GM23338 (cell line): ENCODE measurements around the gene KRTAP10-5.

Experiments
- CREB1 ChIP-seq: fragments of 250-450 bp; sonication (Bioruptor Pico); IDR thresholded peaks from 2 replicates; pipeline ENCODE4 v1.5.0; 2020; ENCODE audit warnings: low read depth, mild to moderate bottlenecking, moderate library complexity
- CTCF ChIP-seq, 2 experiments: fragments of 200-600 bp in 1 of 2; sonication (generic) in 1 of 2; conservative IDR thresholded peaks; 2 replicates each; pipeline versions ENCODE4 v1.5.1 to v1.6.1; 2016 to 2017; ENCODE audit warnings: antibody characterized with exemption in 2 of 2, low read depth in 2 of 2, mild to moderate bottlenecking in 2 of 2, moderate library complexity in 1 of 2
- EZH2 ChIP-seq: fragments of 200-600 bp; sonication (generic); IDR thresholded peaks from one replicate; pipeline ENCODE4 v1.8.0; 2017; ENCODE audit warnings: antibody characterized with exemption, mild to moderate bottlenecking, low read depth; ENCODE audit not compliant: unreplicated experiment

GRCh38 chr21:44614961-44615391 lies 34.6 kb upstream of the KRTAP10-5 start:
- TF ChIP-seq CTCF (conservative IDR thresholded peaks at IDR 0.05; ENCODE audit: low read depth in 2 of 2) = no peak
- TF ChIP-seq CREB1 (CRISPR knock-in tag) = no peak
- TF ChIP-seq EZH2 = no peak
